Kidney (tissue), 14 donors: ENCODE data around the gene GCK. TPM values are rescaled to one million over a fixed set of nuclear protein-coding genes. Genes with fewer than 3 reads are reported as not detected.
A peak's percentile ranks its signal among the peaks of the same experiment; 100 is the strongest.

Source experiments
- DNase-seq, 5 donors: peaks; one replicate each; pipeline ENCODE4 v3.0.0-alpha.2; 2013 to 2020
- FAIRE-seq: peaks from 2 replicates; lab custom pipeline; 2012; peaks lifted over from hg19 to GRCh38; lab: Jason Lieb, UNC
- H3K27ac ChIP-seq, 2 donors: one replicate each; pipeline ENCODE4 v1.7.0; 2013; ENCODE audit warnings: low read depth in 2 of 2, low read length in 2 of 2, inconsistent platforms in 1 of 2
- H3K27me3 ChIP-seq: one replicate; pipeline ENCODE4 v1.7.1; 2013; ENCODE audit warnings: low read length, inconsistent platforms; ENCODE audit not compliant: control insufficient read depth, insufficient read depth
- H3K36me3 ChIP-seq, 3 donors: one replicate each; pipeline versions ENCODE4 v1.7.0 to v1.7.1; 2013; ENCODE audit warnings: low read length in 3 of 3, control low read depth in 1 of 3, inconsistent platforms in 1 of 3; ENCODE audit not compliant: insufficient read depth in 3 of 3, control insufficient read depth in 2 of 3
- H3K4me1 ChIP-seq, 3 donors: one replicate each; pipeline versions ENCODE4 v1.7.0 to v1.7.1; 2013; ENCODE audit warnings: low read length in 3 of 3, inconsistent platforms in 1 of 3, low read depth in 1 of 3; ENCODE audit not compliant: control insufficient read depth in 2 of 3, insufficient read depth in 2 of 3
- H3K4me3 ChIP-seq, 3 donors: one replicate each; pipeline versions ENCODE4 v1.7.0 to v1.8.1; 2013; ENCODE audit warnings: low read length in 3 of 3, control low read depth in 1 of 3, inconsistent platforms in 1 of 3
- H3K9ac ChIP-seq, 3 donors: one replicate each; pipeline versions ENCODE4 v1.7.0 to v1.7.1; 2013; ENCODE audit warnings: low read length in 3 of 3, control low read depth in 1 of 3, inconsistent platforms in 1 of 3
- H3K9me3 ChIP-seq, 3 donors: one replicate each; pipeline versions ENCODE4 v1.7.0 to v1.7.1; 2013; ENCODE audit warnings: low read length in 3 of 3, control low read depth in 1 of 3, inconsistent platforms in 1 of 3; ENCODE audit not compliant: control insufficient read depth in 2 of 3, insufficient read depth in 1 of 3
- CTCF ChIP-seq: IDR thresholded peaks from 3 replicates; pipeline ENCODE4 v1.5.1; 2012; ENCODE audit warnings: mild to moderate bottlenecking, moderate library complexity, borderline replicate concordance; ENCODE audit not compliant: insufficient read depth; ENCODE audit errors: extremely low read depth
- intact Hi-C: fragments of 100-400 bp; cut with DNase I; formaldehyde crosslinking; loops from one replicate; pipeline ENCODE4 v1.11.1; 2022
- polyA plus RNA-seq: library from polyadenylated mRNA; stranded (reverse); fragments of 350-450 nt; fragmentation: Illumina TruSeq; extraction: RNeasy Lipid Tissue Mini Kit (QIAGEN cat#74804); gene quantifications from one replicate; pipeline ENCODE4 v1.2.3, GENCODE V29; 2014; ENCODE audit warnings: low read depth, low replicate concordance; ENCODE audit not compliant: insufficient read depth
- total RNA-seq: library from RNA; stranded (reverse); fragmentation: NEBNext Ultra II Directional; extraction: Animal tissue kit (Norgen Biotek cat#: 25700); gene quantifications from one replicate; pipeline ENCODE4 v1.2.1, GENCODE V29; 2021
- donor health status: control.
- donor health status: control.
- donor health status: control.
- donor health status: control.
- donor health status: control.
- donor health status: DM: yes; HTN: yes; CAD: no.
- donor health status: Normal renal cell carcinoma (clear cell type).

Gene GCK
- total and polyA plus RNA-seq, 2 donors from 2014 or later, result 0.25 to 1.0 TPM

- Histone ChIP-seq H3K4me3 (no peak overlapping the region), H3K27ac (no peak overlapping the region), H3K9ac (no peak overlapping the region), H3K4me1 (peaks cover 0 to 2% (median 0%) of the 10 kb centered on the region in 3 donors), H3K36me3 (no peaks in the 10 kb centered on the region), H3K27me3 (no peaks in the 10 kb centered on the region), H3K9me3 (no peaks in the 10 kb centered on the region)
- DNase-seq (no peak), FAIRE-seq (no peak)
- intact Hi-C loops, result no loop called here
- no peak for TF ChIP-seq CTCF
These were observed 8.2 kb upstream of the GCK start for GRCh38 chr7:44197474-44197873.

GRCh38 chr7:44196450-44196872 lies 7.2 kb upstream of the GCK start:
- intact Hi-C loops, result no loop called here
- no peak overlapping the region for H3K4me3 ChIP-seq
- DNase-seq, result peak in 4 of 5 donors; percentile 63 to 81 (median 68)
- no peaks in the 10 kb centered on the region for H3K27me3 ChIP-seq
- no peak overlapping the region for H3K9ac ChIP-seq
- FAIRE-seq, result no peak
- H3K9me3 ChIP-seq, result no peaks in the 10 kb centered on the region
- no peak overlapping the region for H3K27ac ChIP-seq
- no peaks in the 10 kb centered on the region for H3K36me3 ChIP-seq
- peaks cover 0 to 2% (median 0%) of the 10 kb centered on the region in 3 donors for H3K4me1 ChIP-seq
- TF ChIP-seq CTCF, result peak; percentile 75

GRCh38 chr7:44195889-44196288 lies 6.7 kb upstream of the GCK start:
- Histone ChIP-seq H3K9me3 (no peaks in the 10 kb centered on the region), H3K4me1 (peaks cover 0 to 2% (median 0%) of the 10 kb centered on the region in 3 donors), H3K36me3 (no peaks in the 10 kb centered on the region), H3K27me3 (no peaks in the 10 kb centered on the region), H3K4me3 (no peak overlapping the region), H3K27ac (no peak overlapping the region), H3K9ac (no peak overlapping the region)
- FAIRE-seq, result no peak
- no peak for TF ChIP-seq CTCF
- intact Hi-C loops, result no loop called here
- DNase-seq, result no peak

- Histone ChIP-seq H3K36me3 (no peaks in the 10 kb centered on the region), H3K9me3 (no peaks in the 10 kb centered on the region), H3K27me3 (no peaks in the 10 kb centered on the region), H3K9ac (no peak overlapping the region), H3K4me3 (no peak overlapping the region), H3K27ac (no peak overlapping the region), H3K4me1 (peaks cover 0 to 2% (median 0%) of the 10 kb centered on the region in 3 donors)
- no peak for DNase-seq
- intact Hi-C loops, result no loop called here
- no peak for FAIRE-seq
- no peak for TF ChIP-seq CTCF
These were observed 5.4 kb upstream of the GCK start for GRCh38 chr7:44194562-44195145.
